ENCODE data around the gene GALT. TPM values are rescaled to one million over a fixed set of nuclear protein-coding genes. Genes with fewer than 3 reads are reported as not detected.
A peak's percentile ranks its signal among the peaks of the same experiment; 100 is the strongest.

The GALT gene
- total and polyA plus RNA-seq, 2 of the 13 experiments (the other 11 are each of a cell fraction or from before 2014, with no cell fraction given): 40.4 to 46.3 TPM

GRCh38 chr9:34637356-34638137, 8.9 kb upstream of the GALT start, which contains the start of gene SIGMAR1 (continued):
- TF ChIP-seq HMGXB4 (CRISPR knock-in tag; IDR thresholded peaks at IDR 0.05; ENCODE audit: borderline replicate concordance in 1 of 2, low read depth in 1 of 2) (peak in 1 of 2 experiments; percentile 60; a peak in 3 of 4 replicates), ELF1 (CRISPR knock-in tag; IDR thresholded peaks at IDR 0.05) (peak; percentile 84), CC2D1A (CRISPR knock-in tag; IDR thresholded peaks at IDR 0.05) (no peak), ZNF746 (CRISPR knock-in tag; IDR thresholded peaks at IDR 0.05) (no peak; the same call in 1 of the 2 replicates), REST (IDR thresholded peaks at IDR 0.05; ENCODE audit: borderline replicate concordance in 1 of 2, low read depth in 1 of 2, low read length in 2 of 2) (no peak), FOXP1 (IDR thresholded peaks at IDR 0.05) (no peak), FOXP1 (CRISPR knock-in tag; IDR thresholded peaks at IDR 0.05) (0 out of 2 replicates have a peak, but pooled peaks have one; percentile 4), SALL1 (CRISPR knock-in tag; IDR thresholded peaks at IDR 0.05) (peak; percentile 65), KAT7 (CRISPR knock-in tag; IDR thresholded peaks at IDR 0.05; ENCODE audit: borderline replicate concordance) (peak; percentile 71; the same call in 1 of the 2 replicates), ZNF562 (CRISPR knock-in tag; IDR thresholded peaks at IDR 0.05; ENCODE audit: borderline replicate concordance) (no peak), RELA (CRISPR knock-in tag; IDR thresholded peaks at IDR 0.05) (no peak), KDM4B (CRISPR knock-in tag; IDR thresholded peaks at IDR 0.05) (peak; percentile 30; the same call in 1 of the 2 replicates), AGO1 (IDR thresholded peaks at IDR 0.05; ENCODE audit: low read depth, low read length, poor library complexity, severe bottlenecking) (peak; percentile 77), ZFP36L1 (CRISPR knock-in tag; IDR thresholded peaks at IDR 0.05) (peak; percentile 55; the same call in 1 of the 2 replicates), TEAD2 (CRISPR knock-in tag; IDR thresholded peaks at IDR 0.05) (no peak), ZNF451 (CRISPR knock-in tag; IDR thresholded peaks at IDR 0.05) (no peak), NR3C1 (CRISPR knock-in tag; IDR thresholded peaks at IDR 0.05) (no peak)
- TF ChIP-seq, protein P1, sequence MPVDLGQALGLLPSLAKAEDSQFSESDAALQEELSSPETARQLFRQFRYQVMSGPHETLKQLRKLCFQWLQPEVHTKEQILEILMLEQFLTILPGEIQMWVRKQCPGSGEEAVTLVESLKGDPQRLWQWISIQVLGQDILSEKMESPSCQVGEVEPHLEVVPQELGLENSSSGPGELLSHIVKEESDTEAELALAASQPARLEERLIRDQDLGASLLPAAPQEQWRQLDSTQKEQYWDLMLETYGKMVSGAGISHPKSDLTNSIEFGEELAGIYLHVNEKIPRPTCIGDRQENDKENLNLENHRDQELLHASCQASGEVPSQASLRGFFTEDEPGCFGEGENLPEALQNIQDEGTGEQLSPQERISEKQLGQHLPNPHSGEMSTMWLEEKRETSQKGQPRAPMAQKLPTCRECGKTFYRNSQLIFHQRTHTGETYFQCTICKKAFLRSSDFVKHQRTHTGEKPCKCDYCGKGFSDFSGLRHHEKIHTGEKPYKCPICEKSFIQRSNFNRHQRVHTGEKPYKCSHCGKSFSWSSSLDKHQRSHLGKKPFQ (CRISPR knock-in tag; IDR thresholded peaks at IDR 0.05; ENCODE audit: insufficient replicate concordance): peak; percentile 88
- TF ChIP-seq, protein P2, sequence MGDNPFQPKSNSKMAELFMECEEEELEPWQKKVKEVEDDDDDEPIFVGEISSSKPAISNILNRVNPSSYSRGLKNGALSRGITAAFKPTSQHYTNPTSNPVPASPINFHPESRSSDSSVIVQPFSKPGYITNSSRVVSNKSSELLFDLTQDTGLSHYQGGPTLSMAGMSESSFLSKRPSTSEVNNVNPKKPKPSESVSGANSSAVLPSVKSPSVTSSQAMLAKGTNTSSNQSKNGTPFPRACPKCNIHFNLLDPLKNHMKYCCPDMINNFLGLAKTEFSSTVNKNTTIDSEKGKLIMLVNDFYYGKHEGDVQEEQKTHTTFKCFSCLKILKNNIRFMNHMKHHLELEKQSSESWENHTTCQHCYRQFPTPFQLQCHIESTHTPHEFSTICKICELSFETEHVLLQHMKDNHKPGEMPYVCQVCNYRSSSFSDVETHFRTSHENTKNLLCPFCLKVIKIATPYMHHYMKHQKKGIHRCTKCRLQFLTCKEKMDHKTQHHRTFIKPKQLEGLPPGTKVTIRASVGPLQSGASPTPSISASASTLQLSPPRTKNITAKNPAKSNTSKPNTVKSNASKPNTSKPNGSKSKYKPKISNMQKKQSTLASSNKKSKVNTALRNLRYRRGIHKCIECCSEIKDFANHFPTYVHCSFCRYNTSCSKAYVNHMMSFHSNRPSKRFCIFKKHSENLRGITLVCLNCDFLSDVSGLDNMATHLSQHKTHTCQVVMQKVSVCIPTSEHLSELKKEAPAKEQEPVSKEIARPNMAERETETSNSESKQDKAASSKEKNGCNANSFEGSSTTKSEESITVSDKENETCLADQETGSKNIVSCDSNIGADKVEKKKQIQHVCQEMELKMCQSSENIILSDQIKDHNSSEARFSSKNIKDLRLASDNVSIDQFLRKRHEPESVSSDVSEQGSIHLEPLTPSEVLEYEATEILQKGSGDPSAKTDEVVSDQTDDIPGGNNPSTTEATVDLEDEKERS (CRISPR knock-in tag; IDR thresholded peaks at IDR 0.05): peak; percentile 76; the same call in 1 of the 2 replicates

Data from HepG2 (cell line).